ENCODE results near the gene PIK3R5.
A peak's percentile ranks its signal among the peaks of the same experiment; 100 is the strongest.

- TF ChIP-seq, protein P1, sequence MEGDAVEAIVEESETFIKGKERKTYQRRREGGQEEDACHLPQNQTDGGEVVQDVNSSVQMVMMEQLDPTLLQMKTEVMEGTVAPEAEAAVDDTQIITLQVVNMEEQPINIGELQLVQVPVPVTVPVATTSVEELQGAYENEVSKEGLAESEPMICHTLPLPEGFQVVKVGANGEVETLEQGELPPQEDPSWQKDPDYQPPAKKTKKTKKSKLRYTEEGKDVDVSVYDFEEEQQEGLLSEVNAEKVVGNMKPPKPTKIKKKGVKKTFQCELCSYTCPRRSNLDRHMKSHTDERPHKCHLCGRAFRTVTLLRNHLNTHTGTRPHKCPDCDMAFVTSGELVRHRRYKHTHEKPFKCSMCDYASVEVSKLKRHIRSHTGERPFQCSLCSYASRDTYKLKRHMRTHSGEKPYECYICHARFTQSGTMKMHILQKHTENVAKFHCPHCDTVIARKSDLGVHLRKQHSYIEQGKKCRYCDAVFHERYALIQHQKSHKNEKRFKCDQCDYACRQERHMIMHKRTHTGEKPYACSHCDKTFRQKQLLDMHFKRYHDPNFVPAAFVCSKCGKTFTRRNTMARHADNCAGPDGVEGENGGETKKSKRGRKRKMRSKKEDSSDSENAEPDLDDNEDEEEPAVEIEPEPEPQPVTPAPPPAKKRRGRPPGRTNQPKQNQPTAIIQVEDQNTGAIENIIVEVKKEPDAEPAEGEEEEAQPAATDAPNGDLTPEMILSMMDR (conservative IDR thresholded peaks at IDR 0.05 in 1 of 2, IDR thresholded peaks at IDR 0.05 in 1 of 2; ENCODE audit: extremely low read depth in 1 of 2, insufficient read depth in 1 of 2, low read depth in 1 of 2, low read length in 2 of 2): peak; percentile 30 to 60
- no peak for TF ChIP-seq EZH2 (IDR thresholded peaks at IDR 0.05; ENCODE audit: borderline replicate concordance, low read length)
Measured at GRCh38 chr17:8832711-8833352, 132.7 kb downstream of the PIK3R5 start.

Measured in mammary epithelial cell (primary cell).